Measurements from ENCODE around the gene ATP10A.
"Not testable (repeated sequence)": the region's sequence is repeated elsewhere in the genome, so short reads cannot be mapped to it uniquely, and the experiment has no call there.

- not testable (repeated sequence) for TF ChIP-seq POLR2A (IDR thresholded peaks at IDR 0.05); EP300 (IDR thresholded peaks at IDR 0.05; ENCODE audit: low read depth); POLR2AphosphoS5 (IDR thresholded peaks at IDR 0.05)
- TF ChIP-seq, protein P1, sequence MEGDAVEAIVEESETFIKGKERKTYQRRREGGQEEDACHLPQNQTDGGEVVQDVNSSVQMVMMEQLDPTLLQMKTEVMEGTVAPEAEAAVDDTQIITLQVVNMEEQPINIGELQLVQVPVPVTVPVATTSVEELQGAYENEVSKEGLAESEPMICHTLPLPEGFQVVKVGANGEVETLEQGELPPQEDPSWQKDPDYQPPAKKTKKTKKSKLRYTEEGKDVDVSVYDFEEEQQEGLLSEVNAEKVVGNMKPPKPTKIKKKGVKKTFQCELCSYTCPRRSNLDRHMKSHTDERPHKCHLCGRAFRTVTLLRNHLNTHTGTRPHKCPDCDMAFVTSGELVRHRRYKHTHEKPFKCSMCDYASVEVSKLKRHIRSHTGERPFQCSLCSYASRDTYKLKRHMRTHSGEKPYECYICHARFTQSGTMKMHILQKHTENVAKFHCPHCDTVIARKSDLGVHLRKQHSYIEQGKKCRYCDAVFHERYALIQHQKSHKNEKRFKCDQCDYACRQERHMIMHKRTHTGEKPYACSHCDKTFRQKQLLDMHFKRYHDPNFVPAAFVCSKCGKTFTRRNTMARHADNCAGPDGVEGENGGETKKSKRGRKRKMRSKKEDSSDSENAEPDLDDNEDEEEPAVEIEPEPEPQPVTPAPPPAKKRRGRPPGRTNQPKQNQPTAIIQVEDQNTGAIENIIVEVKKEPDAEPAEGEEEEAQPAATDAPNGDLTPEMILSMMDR (IDR thresholded peaks at IDR 0.05), result not testable (repeated sequence)
Measured at GRCh38 chr15:25856059-25856458, 7.1 kb downstream of the ATP10A start.
